Choroid plexus epithelial cell (primary cell): Measurements from ENCODE around the gene PXK.
"Not testable (repeated sequence)": the region's sequence is repeated elsewhere in the genome, so short reads cannot be mapped to it uniquely, and the experiment has no call there.

Experiments
- DNase-seq: peaks from one replicate; pipeline ENCODE4 v3.0.0-alpha.2; 2010; ENCODE audit warnings: low read depth
- H3K4me3 ChIP-seq: 2 replicates; pipeline ENCODE4 v1.5.1; 2011; ENCODE audit warnings: low read depth, mild to moderate bottlenecking, control low read depth, low read length, moderate library complexity
- TF ChIP-seq, protein P1 (sequence below): conservative IDR thresholded peaks from 2 replicates; pipeline ENCODE4 v1.5.1; 2011; ENCODE audit warnings: low read depth, mild to moderate bottlenecking, control low read depth, inconsistent platforms, low read length, moderate library complexity

Gene PXK

DNA sequence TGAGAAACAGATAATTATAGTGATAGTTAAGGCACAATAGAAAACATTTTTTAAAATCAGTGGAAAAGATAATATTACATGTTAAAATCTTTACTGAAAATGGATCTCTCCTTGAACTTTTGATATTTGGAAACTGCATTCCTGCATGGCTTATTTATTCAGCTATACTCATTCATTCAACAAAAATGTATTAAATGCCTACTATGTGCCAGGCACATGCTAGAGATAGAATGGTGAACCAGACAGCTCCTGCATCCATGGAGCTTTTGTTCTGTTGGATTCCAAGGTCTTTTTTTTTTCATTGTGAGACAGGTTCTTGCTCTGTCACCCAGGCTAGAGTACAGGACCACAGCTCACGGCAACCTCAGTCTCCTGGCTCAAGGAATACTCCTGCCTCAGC, 4.5 kb downstream of the PXK start:
- no peak for DNase-seq
- TF ChIP-seq, protein P1, sequence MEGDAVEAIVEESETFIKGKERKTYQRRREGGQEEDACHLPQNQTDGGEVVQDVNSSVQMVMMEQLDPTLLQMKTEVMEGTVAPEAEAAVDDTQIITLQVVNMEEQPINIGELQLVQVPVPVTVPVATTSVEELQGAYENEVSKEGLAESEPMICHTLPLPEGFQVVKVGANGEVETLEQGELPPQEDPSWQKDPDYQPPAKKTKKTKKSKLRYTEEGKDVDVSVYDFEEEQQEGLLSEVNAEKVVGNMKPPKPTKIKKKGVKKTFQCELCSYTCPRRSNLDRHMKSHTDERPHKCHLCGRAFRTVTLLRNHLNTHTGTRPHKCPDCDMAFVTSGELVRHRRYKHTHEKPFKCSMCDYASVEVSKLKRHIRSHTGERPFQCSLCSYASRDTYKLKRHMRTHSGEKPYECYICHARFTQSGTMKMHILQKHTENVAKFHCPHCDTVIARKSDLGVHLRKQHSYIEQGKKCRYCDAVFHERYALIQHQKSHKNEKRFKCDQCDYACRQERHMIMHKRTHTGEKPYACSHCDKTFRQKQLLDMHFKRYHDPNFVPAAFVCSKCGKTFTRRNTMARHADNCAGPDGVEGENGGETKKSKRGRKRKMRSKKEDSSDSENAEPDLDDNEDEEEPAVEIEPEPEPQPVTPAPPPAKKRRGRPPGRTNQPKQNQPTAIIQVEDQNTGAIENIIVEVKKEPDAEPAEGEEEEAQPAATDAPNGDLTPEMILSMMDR = no peak
- H3K4me3 ChIP-seq = no peak overlapping the region

DNA sequence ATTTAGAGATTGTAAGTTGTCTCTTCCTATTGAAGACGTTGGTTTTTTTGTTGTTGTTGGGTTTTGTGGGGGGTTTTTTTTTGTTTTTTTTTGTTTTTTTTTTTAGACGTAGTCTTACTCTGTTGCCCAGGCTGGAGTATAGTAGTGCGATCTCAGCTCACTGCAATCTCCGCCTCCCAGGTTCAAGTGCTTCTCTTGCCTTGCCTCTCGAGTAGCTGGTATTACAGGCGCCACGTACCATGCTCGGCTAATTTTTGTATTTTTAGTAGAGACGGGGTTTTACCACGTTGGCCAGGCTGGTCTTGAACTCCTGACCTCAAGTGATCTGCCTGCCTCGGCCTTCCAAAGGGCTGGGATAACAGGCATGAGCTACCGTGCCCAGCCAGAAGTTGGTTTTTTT, 6.5 kb downstream of the PXK start:
- not testable (repeated sequence) for DNase-seq, H3K4me3 ChIP-seq

DNA sequence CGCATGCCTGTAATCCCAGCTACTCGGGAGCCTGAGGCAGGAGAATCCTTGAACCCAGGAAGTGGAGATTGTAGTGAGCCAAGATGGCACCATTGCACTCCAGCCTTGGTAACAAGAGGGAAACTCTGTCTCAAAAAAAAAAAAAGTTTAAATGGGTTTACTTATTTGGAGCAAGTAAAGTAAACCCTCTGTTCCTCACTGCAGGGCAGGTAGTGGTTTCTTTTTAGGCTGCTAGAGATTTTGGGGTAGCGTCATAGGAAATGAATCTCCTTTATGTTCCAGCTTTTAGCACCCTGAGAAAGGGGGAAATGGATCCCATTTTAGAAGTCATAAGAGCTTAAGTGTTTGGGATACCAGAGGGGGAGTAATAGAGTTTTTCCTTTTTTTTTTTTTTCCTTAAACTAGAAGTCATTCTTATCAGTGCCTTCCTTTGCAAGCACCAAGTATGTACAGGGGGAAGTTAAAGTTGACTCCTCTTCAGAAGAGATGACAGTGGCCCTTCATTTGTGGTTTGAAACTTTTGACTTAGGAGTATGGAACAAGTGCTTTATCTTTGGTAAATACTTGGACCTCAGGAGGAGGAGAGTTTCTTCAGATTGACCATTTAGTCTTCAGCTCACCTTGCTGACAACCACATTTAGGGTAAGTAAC, 8.0 kb downstream of the PXK start:
- H3K4me3 ChIP-seq = no peak overlapping the region
- TF ChIP-seq, protein P1 = no peak
- no peak for DNase-seq

DNA sequence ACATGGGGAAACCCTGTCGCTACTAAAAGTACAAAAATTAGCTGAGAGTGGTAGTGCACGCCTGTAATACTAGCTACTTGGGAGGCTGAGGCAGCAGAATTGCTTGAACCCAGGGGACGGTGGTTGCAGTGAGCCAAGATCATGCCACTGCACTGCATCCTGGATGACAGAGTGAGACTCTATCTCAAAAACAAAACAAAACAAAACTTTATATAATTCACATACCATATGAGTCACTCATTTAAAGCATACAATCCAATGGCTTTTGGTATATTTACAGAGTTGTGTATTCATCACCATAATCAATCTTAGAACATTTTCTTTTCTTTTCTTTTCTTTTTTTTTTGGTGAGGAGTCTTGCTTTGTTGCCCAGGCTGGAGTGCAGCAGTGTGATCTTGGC, 8.7 kb downstream of the PXK start:
- no peak for DNase-seq
- TF ChIP-seq, protein P1 = no peak
- no peak overlapping the region for H3K4me3 ChIP-seq

DNA sequence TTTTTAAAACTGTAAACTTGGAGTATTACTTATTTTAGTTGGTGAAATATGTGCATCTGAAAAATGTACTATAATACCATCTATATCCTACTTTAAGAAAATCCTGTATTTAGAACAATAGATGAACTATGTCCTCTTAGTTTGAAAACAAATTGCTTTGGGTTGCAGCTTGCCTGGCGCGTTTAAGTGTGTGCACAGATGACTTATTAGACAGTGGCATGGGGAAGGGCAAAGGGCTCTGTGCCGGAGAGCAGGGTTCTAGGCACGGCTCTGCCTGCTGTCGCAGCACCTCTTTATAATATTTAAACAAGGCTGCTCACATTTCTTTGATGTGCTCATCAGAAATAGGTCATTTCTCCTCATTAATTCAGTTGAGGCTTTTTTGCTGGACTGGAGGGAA, 10.0 kb downstream of the PXK start:
- TF ChIP-seq, protein P1 = no peak
- H3K4me3 ChIP-seq = no peak overlapping the region
- DNase-seq = no peak

DNA sequence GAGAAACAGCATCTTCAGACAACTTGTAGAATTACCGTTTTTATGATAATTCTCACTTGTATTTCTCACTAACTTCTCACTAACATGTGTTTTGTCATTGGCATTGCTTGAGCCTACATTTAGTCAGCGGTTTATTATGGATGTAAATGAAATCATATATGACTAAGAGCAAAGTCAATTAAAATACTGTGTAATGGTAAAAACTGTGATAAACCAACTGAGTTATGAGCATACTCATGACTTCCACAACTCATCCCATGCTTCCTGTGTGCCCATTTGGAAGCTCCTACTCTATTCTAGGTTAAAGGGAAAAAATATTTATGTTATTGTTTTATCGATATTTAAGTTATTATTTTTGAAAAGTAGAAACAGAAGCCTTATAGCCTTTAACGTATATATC, 12.8 kb downstream of the PXK start:
- H3K4me3 ChIP-seq = no peak overlapping the region
- TF ChIP-seq, protein P1 = no peak
- no peak for DNase-seq

DNA sequence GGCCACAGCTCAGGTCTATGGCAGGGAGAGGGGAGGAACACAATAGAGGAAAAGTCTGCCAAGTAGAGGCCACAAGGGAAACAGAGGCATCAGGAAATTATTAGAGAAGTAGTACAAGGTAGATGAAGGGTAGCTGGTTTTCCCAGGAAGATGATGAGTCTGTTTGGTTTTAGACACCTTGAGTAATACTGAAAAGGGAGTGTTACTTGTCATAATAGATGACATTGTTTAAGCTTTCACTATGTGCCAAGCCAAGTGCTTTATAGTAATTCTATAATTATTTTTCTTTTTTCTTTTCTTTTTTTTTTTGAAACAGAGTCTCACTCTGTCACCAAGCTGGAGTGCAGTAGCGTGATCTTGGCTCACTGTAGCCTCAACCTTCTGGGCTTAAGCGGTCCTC, 13.7 kb downstream of the PXK start:
- TF ChIP-seq, protein P1 = no peak
- no peak for DNase-seq
- no peak overlapping the region for H3K4me3 ChIP-seq

DNA sequence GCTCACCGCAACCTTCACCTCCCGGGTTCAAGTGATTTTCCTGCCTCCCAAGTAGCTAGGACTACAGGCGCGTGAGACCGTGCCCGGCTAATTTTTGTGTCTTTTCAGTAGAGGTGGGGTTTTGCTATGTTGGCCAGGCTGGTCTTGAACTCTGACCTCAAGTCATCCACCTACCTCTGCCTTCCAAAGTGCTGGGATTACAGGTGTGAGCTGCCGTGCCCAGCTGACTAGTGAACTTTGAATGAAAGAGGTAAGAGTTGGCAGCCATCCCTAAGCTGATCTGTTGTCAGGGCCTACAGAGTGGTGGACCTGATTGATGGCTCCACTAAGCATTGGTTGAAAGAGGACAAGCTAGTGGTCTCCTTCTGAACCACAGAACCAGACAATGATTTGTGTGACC, 15.3 kb downstream of the PXK start:
- TF ChIP-seq, protein P1 = no peak
- H3K4me3 ChIP-seq = no peak overlapping the region
- DNase-seq = no peak
